HepG2 (cell line): ENCODE results near the gene ZNF773. TPM values are rescaled to one million over a fixed set of nuclear protein-coding genes. Genes with fewer than 3 reads are reported as not detected.

Experiments
- ATAC-seq: fragments of 200-7000 bp; cut with Tn5 transposase; 3 replicates; pipeline ENCODE4 v1.9.1; 2020; ENCODE audit warnings: mild to moderate bottlenecking, moderate library complexity
- BruUV-seq: library from RNA; stranded (reverse); fragments of 400-500 nt; replicated peaks from 2 replicates; lab custom pipeline; 2021; lab: Mats Ljungman, UMichigan
- CTCF ChIA-PET: fragments of 300-600 bp; formaldehyde crosslinking; extraction: SDS; loops from one replicate; lab custom pipeline; 2021; ENCODE audit warnings: low total read pairs, inconsistent platforms, low intra/inter-chr PET ratio; lab: Yijun Ruan, JAX
- POLR2A ChIA-PET: fragments of 350-600 bp; sonication (Branson Sonifier 250); formaldehyde crosslinking; loops from one replicate; lab custom pipeline; 2020; ENCODE audit warnings: antibody characterized with exemption, inconsistent platforms; lab: Yijun Ruan, JAX
- DNase-seq: peaks from one replicate; pipeline ENCODE4 v3.0.0-alpha.2; 2015; ENCODE audit warnings: low spot score
- FAIRE-seq: peaks from 3 replicates; lab custom pipeline; 2011; peaks lifted over from hg19 to GRCh38; lab: Jason Lieb, UNC
- H2AFZ ChIP-seq: one replicate; pipeline ENCODE4 v1.6.1; 2011; ENCODE audit warnings: low read length, inconsistent platforms
- H3K27ac ChIP-seq: fragments of 300-600 bp; 3 replicates; pipeline ENCODE4 v1.8.0; 2011; ENCODE audit warnings: mixed run types, mild to moderate bottlenecking, mixed read lengths, low read length, inconsistent platforms; ENCODE audit not compliant: insufficient read depth; ENCODE audit errors: extremely low read length
- H3K27me3 ChIP-seq, 2 experiments: fragments of 200-600 bp in 1 of 2; 2 replicates in 1 of 2; 3 replicates in 1 of 2; pipeline versions ENCODE4 v1.6.0 to v1.8.0; 2011; ENCODE audit warnings: low read length in 2 of 2, mild to moderate bottlenecking in 2 of 2, moderate library complexity in 2 of 2, inconsistent platforms in 1 of 2; ENCODE audit not compliant: insufficient read depth in 2 of 2, control insufficient read depth in 1 of 2
- H3K36me3 ChIP-seq, 2 experiments: fragments of 200-600 bp in 1 of 2; replicated peaks in 1 of 2; 2 replicates in 1 of 2; 3 replicates in 1 of 2; pipeline versions ENCODE4 v1.5.1 to v1.8.0; 2011; ENCODE audit warnings: low read length in 2 of 2, inconsistent platforms in 1 of 2; ENCODE audit not compliant: insufficient read depth in 2 of 2, control insufficient read depth in 1 of 2
- H3K4me1 ChIP-seq: 2 replicates; pipeline ENCODE4 v1.5.1; 2012; ENCODE audit warnings: low read length, inconsistent platforms; ENCODE audit not compliant: insufficient read depth
- H3K4me2 ChIP-seq: 2 replicates; pipeline ENCODE4 v1.6.0; 2011; ENCODE audit warnings: low read depth, low read length, inconsistent platforms
- H3K4me3 ChIP-seq, 3 experiments: fragments of 200-600 bp in 1 of 3; sonication (generic), shearing (Covaris generic) in 1 of 3; replicated peaks in 1 of 3; 2 replicates each; pipeline ENCODE4 v1.5.1; 2011 to 2016; ENCODE audit warnings: low read length in 3 of 3, inconsistent platforms in 2 of 3, low read depth in 2 of 3, mild to moderate bottlenecking in 2 of 3, control low read depth in 1 of 3, mixed read lengths in 1 of 3; ENCODE audit not compliant: insufficient read depth in 1 of 3
- H3K79me2 ChIP-seq: one replicate; pipeline ENCODE4 v1.6.1; 2011; ENCODE audit warnings: low read length, inconsistent platforms; ENCODE audit not compliant: insufficient read depth
- H3K9ac ChIP-seq: 2 replicates; pipeline ENCODE4 v1.6.0; 2011; ENCODE audit warnings: mild to moderate bottlenecking, low read depth, low read length, inconsistent platforms; ENCODE audit not compliant: insufficient read depth
- H3K9me3 ChIP-seq: 2 replicates; pipeline ENCODE4 v1.5.1; 2012; ENCODE audit warnings: mild to moderate bottlenecking, low read length
- H4K20me1 ChIP-seq: 2 replicates; pipeline ENCODE4 v1.6.0; 2011; ENCODE audit warnings: inconsistent platforms, mild to moderate bottlenecking, low read length, moderate library complexity; ENCODE audit not compliant: insufficient read depth
- AHR ChIP-seq: IDR thresholded peaks from 2 replicates; pipeline ENCODE4 v1.6.1; 2018; ENCODE audit warnings: missing genetic modification reagents, missing compliant biosample characterization
- ARID4A ChIP-seq: sonication (generic); formaldehyde crosslinking; IDR thresholded peaks from 2 replicates; pipeline ENCODE4 v1.5.0; 2020; ENCODE audit warnings: mild to moderate bottlenecking, missing genetic modification reagents, borderline replicate concordance
- FUBP1 ChIP-seq: sonication (generic); formaldehyde crosslinking; IDR thresholded peaks from 2 replicates; pipeline ENCODE4 v1.5.1; 2020; ENCODE audit warnings: missing genetic modification reagents, mild to moderate bottlenecking, borderline replicate concordance
- IKZF4 ChIP-seq: sonication (generic); formaldehyde crosslinking; IDR thresholded peaks from 2 replicates; pipeline ENCODE4 v1.5.1; 2020; ENCODE audit warnings: borderline replicate concordance, mild to moderate bottlenecking, low read depth, missing genetic modification reagents; ENCODE audit errors: not compliant biosample characterization
- IRF1 ChIP-seq: sonication (generic); formaldehyde crosslinking; IDR thresholded peaks from 2 replicates; pipeline ENCODE4 v1.4.0; 2020; ENCODE audit warnings: low read depth, mild to moderate bottlenecking, missing genetic modification reagents
- NFE2 ChIP-seq: sonication (generic); formaldehyde crosslinking; IDR thresholded peaks from 2 replicates; pipeline ENCODE4 v1.4.0; 2020; ENCODE audit warnings: missing genetic modification reagents
- RAD51 ChIP-seq: fragments of 450-650 bp; IDR thresholded peaks from 2 replicates; pipeline ENCODE4 v1.6.1; 2016; ENCODE audit warnings: borderline replicate concordance
- RARA ChIP-seq: IDR thresholded peaks from 2 replicates; pipeline ENCODE4 v1.6.1; 2016; ENCODE audit warnings: missing genetic modification reagents, missing compliant biosample characterization
- ZBTB25 ChIP-seq: IDR thresholded peaks from 2 replicates; pipeline ENCODE4 v1.6.1; 2018; ENCODE audit warnings: missing genetic modification reagents
- ZNF670 ChIP-seq: sonication (generic); formaldehyde crosslinking; IDR thresholded peaks from 2 replicates; pipeline ENCODE4 v1.8.0; 2022; ENCODE audit warnings: mild to moderate bottlenecking, missing genetic modification reagents, borderline replicate concordance
- WGBS: methylation state at CpG from one replicate; pipeline ENCODE4 v1.1.6; 2017; ENCODE audit warnings: low lambda C conversion rate; 5-methylcytosine and 5-hydroxymethylcytosine counted together
- in situ Hi-C: cut with HindIII; loops from 2 replicates; pipeline ENCODE4 v1.10.0; 2017; ENCODE audit warnings: low pct_unique_long_range_greater_than_20kb; ENCODE audit not compliant: extremely low pct_ligation_motif_present
- intact Hi-C: fragments of 100-400 bp; cut with micrococcal nuclease; formaldehyde crosslinking; loops from one replicate; pipeline ENCODE4 v1.10.0; 2022; ENCODE audit not compliant: unreplicated experiment
- polyA plus RNA-seq, 8 experiments: library from polyadenylated mRNA; depleted of rRNA in 3 of 8; stranded (reverse) in 7 of 8; unstranded in 1 of 8; fragments of >200 nt; fragmentation: Illumina TruSeq in 4 of 8; extraction: Trizol in 4 of 8; gene quantifications; 2 replicates each; pipeline versions ENCODE4 v1.2.1 to v1.2.3, GENCODE V29; 2011 to 2016; ENCODE audit warnings: low read depth in 4 of 8, missing spikeins in 1 of 8, mixed read lengths in 1 of 8; ENCODE audit not compliant: insufficient read depth in 1 of 8
- total RNA-seq, 5 experiments: library from RNA; depleted of rRNA; stranded (reverse); fragments of >200 nt; fragmentation: Illumina TruSeq; extraction: Trizol; gene quantifications; 2 replicates each; pipeline ENCODE4 v1.2.3, GENCODE V29; 2016; ENCODE audit warnings: low read depth in 1 of 5

Gene ZNF773
- total and polyA plus RNA-seq, 2 of the 13 experiments (the other 11 are each of a cell fraction or from before 2014, with no cell fraction given): 5.7 to 6.7 TPM

- FAIRE-seq: no peak
- H3K9me3 ChIP-seq: peaks cover 9% of the 10 kb centered on the region
- in situ Hi-C loops: no loop called here
Observed at GRCh38 chr19:57552432-57552831, 52.7 kb downstream of the ZNF773 start.

More at GRCh38 chr19:57552432-57552831, 52.7 kb downstream of the ZNF773 start:
- WGBS: 96% methylated on average over 2 of the region's 2 CpGs
- no peak overlapping the region for H3K4me2 ChIP-seq
- peaks cover 6% of the 10 kb centered on the region for H3K79me2 ChIP-seq
- BruUV-seq: no TSS peak
- H3K4me3 ChIP-seq: no peak overlapping the region
- peaks cover 31 to 85% of the 10 kb centered on the region in 2 experiments for H3K36me3 ChIP-seq
- H3K27ac ChIP-seq: no peak overlapping the region
- POLR2A ChIA-PET: no interaction called here
- TF ChIP-seq FUBP1 (CRISPR knock-in tag) (no peak), NFE2 (CRISPR knock-in tag) (no peak), RARA (CRISPR knock-in tag) (no peak), IRF1 (CRISPR knock-in tag) (no peak), ZBTB25 (no peak), IKZF4 (no peak), ARID4A (no peak), AHR (CRISPR knock-in tag) (no peak), ZNF670 (no peak), RAD51 (no peak)
- H3K9ac ChIP-seq: no peak overlapping the region
- CTCF ChIA-PET: no interaction called here
- no peak for DNase-seq
- H3K27me3 ChIP-seq: no peaks in the 10 kb centered on the region
- H4K20me1 ChIP-seq: no peaks in the 10 kb centered on the region
- no peak overlapping the region for H2AFZ ChIP-seq
- H3K4me1 ChIP-seq: peaks cover 15% of the 10 kb centered on the region
- ATAC-seq: no peak
- intact Hi-C loops: no loop called here
